GM12864 (cell line): Measurements from ENCODE around the gene VSIR.
A peak's percentile ranks its signal among the peaks of the same experiment; 100 is the strongest.

Source experiments
- DNase-seq: peaks from one replicate; pipeline ENCODE4 v3.0.0-alpha.2; 2011; ENCODE audit warnings: low read depth
- H3K4me3 ChIP-seq: 2 replicates; pipeline ENCODE4 v1.5.1; 2011; ENCODE audit warnings: mild to moderate bottlenecking, low read depth, low read length, control low read depth
- CTCF ChIP-seq: IDR thresholded peaks from 2 replicates; pipeline ENCODE4 v1.5.1; 2011; ENCODE audit warnings: low read depth, mild to moderate bottlenecking, moderate library complexity, low read length, control low read depth, inconsistent platforms; ENCODE audit errors: missing control alignments

VSIR gene

GRCh38 chr10:71805776-71806703 lies 32.7 kb upstream of the VSIR start:
- no peak for TF ChIP-seq CTCF
- no peak overlapping the region for H3K4me3 ChIP-seq

GRCh38 chr10:71804077-71804476 lies 30.8 kb upstream of the VSIR start:
- DNase-seq, result no peak
- no peak for TF ChIP-seq CTCF
- H3K4me3 ChIP-seq, result no peak overlapping the region

More at GRCh38 chr10:71805776-71806703, 32.7 kb upstream of the VSIR start:
- no peak for DNase-seq

GRCh38 chr10:71802715-71803488 lies 29.6 kb upstream of the VSIR start:
- DNase-seq, result no peak
- no peak for TF ChIP-seq CTCF

GRCh38 chr10:71802235-71802634 lies 28.9 kb upstream of the VSIR start:
- TF ChIP-seq CTCF, result no peak
- DNase-seq, result no peak
- no peak overlapping the region for H3K4me3 ChIP-seq

More at GRCh38 chr10:71802715-71803488, 29.6 kb upstream of the VSIR start:
- no peak overlapping the region for H3K4me3 ChIP-seq

GRCh38 chr10:71801361-71801760 lies 28.0 kb upstream of the VSIR start:
- H3K4me3 ChIP-seq, result no peak overlapping the region
- TF ChIP-seq CTCF, result no peak
- DNase-seq, result peak; percentile 75

GRCh38 chr10:71799608-71800453 lies 26.5 kb upstream of the VSIR start:
- TF ChIP-seq CTCF, result no peak
- no peak for DNase-seq
- no peak overlapping the region for H3K4me3 ChIP-seq
